HepG2 (cell line): ENCODE data around the gene QSOX2. TPM values are rescaled to one million over a fixed set of nuclear protein-coding genes. Genes with fewer than 3 reads are reported as not detected.

Source experiments
- BHLHE40 ChIP-seq: IDR thresholded peaks from 2 replicates; pipeline ENCODE4 v1.6.1; 2011; ENCODE audit warnings: low read length, improper control_type of control experiment
- CHD4 ChIP-seq: fragments of 200-600 bp; sonication (generic); IDR thresholded peaks from 2 replicates; pipeline ENCODE4 v1.7.0; 2017; ENCODE audit warnings: mild to moderate bottlenecking, low read length, borderline replicate concordance
- HNRNPUL1 ChIP-seq: fragments of 200-400 bp; formaldehyde crosslinking; IDR thresholded peaks from 2 replicates; pipeline ENCODE4 v1.6.1; 2017; ENCODE audit warnings: low read depth, mild to moderate bottlenecking, low read length, moderate library complexity
- KDM2A ChIP-seq: sonication (generic); formaldehyde crosslinking; IDR thresholded peaks from 2 replicates; pipeline ENCODE4 v1.4.0; 2020; ENCODE audit warnings: low read depth, missing genetic modification reagents, borderline replicate concordance
- MXD3 ChIP-seq: IDR thresholded peaks from 2 replicates; pipeline ENCODE4 v1.6.1; 2016; ENCODE audit warnings: mild to moderate bottlenecking, missing biosample characterization, missing genetic modification reagents
- NR2F6 ChIP-seq, 2 experiments: IDR thresholded peaks; 2 replicates each; pipeline ENCODE4 v1.6.1; 2016; ENCODE audit warnings: antibody characterized with exemption in 1 of 2, mild to moderate bottlenecking in 1 of 2
- REL ChIP-seq: sonication (generic); formaldehyde crosslinking; conservative IDR thresholded peaks from 2 replicates; pipeline ENCODE4 v1.8.0; 2022; ENCODE audit warnings: mild to moderate bottlenecking, missing genetic modification reagents, moderate library complexity
- THAP8 ChIP-seq: sonication (generic); formaldehyde crosslinking; IDR thresholded peaks from 2 replicates; pipeline ENCODE4 v1.5.1; 2020; ENCODE audit warnings: missing genetic modification reagents, mild to moderate bottlenecking, borderline replicate concordance
- ZNF136 ChIP-seq: sonication (generic); formaldehyde crosslinking; IDR thresholded peaks from 2 replicates; pipeline ENCODE4 v1.8.1; 2022; ENCODE audit warnings: low read depth, mild to moderate bottlenecking, moderate library complexity, missing genetic modification reagents
- ZNF232 ChIP-seq: sonication (generic); formaldehyde crosslinking; IDR thresholded peaks from 2 replicates; pipeline ENCODE4 v1.4.0; 2020; ENCODE audit warnings: missing genetic modification reagents, borderline replicate concordance
- ZNF281 ChIP-seq: sonication (generic); formaldehyde crosslinking; IDR thresholded peaks from 2 replicates; pipeline ENCODE4 v1.4.0; 2020; ENCODE audit warnings: missing genetic modification reagents, borderline replicate concordance
- ZNF468 ChIP-seq: sonication (generic); formaldehyde crosslinking; IDR thresholded peaks from 2 replicates; pipeline ENCODE4 v1.8.0; 2022; ENCODE audit warnings: mild to moderate bottlenecking, moderate library complexity, missing genetic modification reagents
- ZNF704 ChIP-seq: sonication (generic); formaldehyde crosslinking; IDR thresholded peaks from 2 replicates; pipeline ENCODE4 v1.8.1; 2023; ENCODE audit warnings: mild to moderate bottlenecking, inconsistent platforms, moderate library complexity, missing genetic modification reagents, borderline replicate concordance
- ZNF773 ChIP-seq: sonication (generic); formaldehyde crosslinking; IDR thresholded peaks from 2 replicates; pipeline ENCODE4 v1.4.0; 2020; ENCODE audit warnings: missing genetic modification reagents, borderline replicate concordance
- ZNF777 ChIP-seq: sonication (generic); formaldehyde crosslinking; IDR thresholded peaks from 2 replicates; pipeline ENCODE4 v1.4.0; 2020; ENCODE audit warnings: missing genetic modification reagents
- polyA plus RNA-seq, 8 experiments: library from polyadenylated mRNA; depleted of rRNA in 3 of 8; stranded (reverse) in 7 of 8; unstranded in 1 of 8; fragments of >200 nt; fragmentation: Illumina TruSeq in 4 of 8; extraction: Trizol in 4 of 8; gene quantifications; 2 replicates each; pipeline versions ENCODE4 v1.2.1 to v1.2.3, GENCODE V29; 2011 to 2016; ENCODE audit warnings: low read depth in 4 of 8, missing spikeins in 1 of 8, mixed read lengths in 1 of 8; ENCODE audit not compliant: insufficient read depth in 1 of 8
- total RNA-seq, 5 experiments: library from RNA; depleted of rRNA; stranded (reverse); fragments of >200 nt; fragmentation: Illumina TruSeq; extraction: Trizol; gene quantifications; 2 replicates each; pipeline ENCODE4 v1.2.3, GENCODE V29; 2016; ENCODE audit warnings: low read depth in 1 of 5
- TF ChIP-seq, protein P1 (sequence below): sonication (generic); formaldehyde crosslinking; IDR thresholded peaks from 2 replicates; pipeline ENCODE4; 2020; ENCODE audit warnings: missing genetic modification reagents, mild to moderate bottlenecking, borderline replicate concordance

Gene QSOX2
- total and polyA plus RNA-seq, 2 of the 13 experiments (the other 11 are each of a cell fraction or from before 2014, with no cell fraction given) = 27.1 to 42.1 TPM

GRCh38 chr9:136204838-136205706, 40.5 kb downstream of the QSOX2 start, which contains the start of gene LHX3 (continued):
- no peak for TF ChIP-seq HNRNPUL1
- no peak for TF ChIP-seq ZNF136 (CRISPR knock-in tag)
- TF ChIP-seq NR2F6 (IDR thresholded peaks at IDR 0.05) = no peak
- TF ChIP-seq NR2F6 (CRISPR knock-in tag; IDR thresholded peaks at IDR 0.05) = no peak
- TF ChIP-seq KDM2A = peak; percentile 78; the same call in 1 of the 2 replicates
- TF ChIP-seq REL (CRISPR knock-in tag) = 0 out of 2 replicates have a peak, but pooled peaks have one; percentile 35
- peak; percentile 44; the same call in 1 of the 2 replicates for TF ChIP-seq ZNF773 (CRISPR knock-in tag)
- TF ChIP-seq CHD4 = no peak
- peak; percentile 53; the same call in 1 of the 2 replicates for TF ChIP-seq MXD3 (CRISPR knock-in tag)
- TF ChIP-seq THAP8 (CRISPR knock-in tag) = no peak
- no peak; the same call in 1 of the 2 replicates for TF ChIP-seq ZNF468 (CRISPR knock-in tag)
- 0 out of 2 replicates have a peak, but pooled peaks have one; percentile 46 for TF ChIP-seq ZNF704 (CRISPR knock-in tag)
- TF ChIP-seq ZNF777 (CRISPR knock-in tag) = 0 out of 2 replicates have a peak, but pooled peaks have one; percentile 38
- no peak for TF ChIP-seq ZNF281
- TF ChIP-seq BHLHE40 = no peak
- TF ChIP-seq ZNF232 (CRISPR knock-in tag) = peak; percentile 63; the same call in 1 of the 2 replicates
- TF ChIP-seq, protein P1, sequence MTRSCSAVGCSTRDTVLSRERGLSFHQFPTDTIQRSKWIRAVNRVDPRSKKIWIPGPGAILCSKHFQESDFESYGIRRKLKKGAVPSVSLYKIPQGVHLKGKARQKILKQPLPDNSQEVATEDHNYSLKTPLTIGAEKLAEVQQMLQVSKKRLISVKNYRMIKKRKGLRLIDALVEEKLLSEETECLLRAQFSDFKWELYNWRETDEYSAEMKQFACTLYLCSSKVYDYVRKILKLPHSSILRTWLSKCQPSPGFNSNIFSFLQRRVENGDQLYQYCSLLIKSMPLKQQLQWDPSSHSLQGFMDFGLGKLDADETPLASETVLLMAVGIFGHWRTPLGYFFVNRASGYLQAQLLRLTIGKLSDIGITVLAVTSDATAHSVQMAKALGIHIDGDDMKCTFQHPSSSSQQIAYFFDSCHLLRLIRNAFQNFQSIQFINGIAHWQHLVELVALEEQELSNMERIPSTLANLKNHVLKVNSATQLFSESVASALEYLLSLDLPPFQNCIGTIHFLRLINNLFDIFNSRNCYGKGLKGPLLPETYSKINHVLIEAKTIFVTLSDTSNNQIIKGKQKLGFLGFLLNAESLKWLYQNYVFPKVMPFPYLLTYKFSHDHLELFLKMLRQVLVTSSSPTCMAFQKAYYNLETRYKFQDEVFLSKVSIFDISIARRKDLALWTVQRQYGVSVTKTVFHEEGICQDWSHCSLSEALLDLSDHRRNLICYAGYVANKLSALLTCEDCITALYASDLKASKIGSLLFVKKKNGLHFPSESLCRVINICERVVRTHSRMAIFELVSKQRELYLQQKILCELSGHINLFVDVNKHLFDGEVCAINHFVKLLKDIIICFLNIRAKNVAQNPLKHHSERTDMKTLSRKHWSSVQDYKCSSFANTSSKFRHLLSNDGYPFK (CRISPR knock-in tag) = no peak
